K562 (cell line): ENCODE measurements around the gene C10orf90. TPM values are rescaled to one million over a fixed set of nuclear protein-coding genes. Genes with fewer than 3 reads are reported as not detected.

Experiments used
- ATAC-seq: fragments of 200-7000 bp; cut with Tn5 transposase; 3 replicates; pipeline ENCODE4 v1.9.1; 2020; ENCODE audit warnings: moderate library complexity
- BruUV-seq: library from RNA; stranded (reverse); fragments of 400-500 nt; replicated peaks from 2 replicates; lab custom pipeline; 2021; lab: Mats Ljungman, UMichigan
- CTCF ChIA-PET: fragments of 300-600 bp; formaldehyde crosslinking; extraction: SDS; loops from one replicate; lab custom pipeline; 2021; ENCODE audit warnings: low intra/inter-chr PET ratio; lab: Yijun Ruan, JAX
- POLR2A ChIA-PET: fragments of 300-600, 350-650 bp; sonication (Branson Sonifier 250); formaldehyde crosslinking; extraction: SDS; loops from one replicate; lab custom pipeline; 2021; ENCODE audit warnings: antibody characterized with exemption, inconsistent platforms; lab: Yijun Ruan, JAX
- DNase-seq, 4 experiments: peaks; one replicate each; pipeline versions ENCODE4 v3.0.0 to v3.0.0-alpha.2; 2011 to 2018; ENCODE audit warnings: low spot score in 3 of 4, mixed read lengths in 3 of 4; ENCODE audit errors: extremely low read depth in 1 of 4
- FAIRE-seq: peaks from 2 replicates; lab custom pipeline; 2011; peaks lifted over from hg19 to GRCh38; lab: Jason Lieb, UNC
- H2AFZ ChIP-seq: 2 replicates; pipeline ENCODE4 v1.6.0; 2011; ENCODE audit warnings: low read depth, low read length, control low read depth, inconsistent platforms
- H3K27ac ChIP-seq: fragments of 200-600 bp; 3 replicates; pipeline ENCODE4 v1.8.0; 2011; ENCODE audit warnings: low read depth, mild to moderate bottlenecking, control low read depth, inconsistent platforms, low read length, moderate library complexity, mixed read lengths; ENCODE audit errors: extremely low read depth
- H3K27me3 ChIP-seq, 2 experiments: fragments of 300-600 bp in 1 of 2; 2 replicates in 1 of 2; 3 replicates in 1 of 2; pipeline versions ENCODE4 v1.6.0 to v1.8.0; 2011; ENCODE audit warnings: inconsistent platforms in 2 of 2, low read length in 2 of 2, mild to moderate bottlenecking in 1 of 2, mixed read lengths in 1 of 2, moderate library complexity in 1 of 2; ENCODE audit not compliant: control insufficient read depth in 2 of 2, insufficient read depth in 2 of 2
- H3K36me3 ChIP-seq: fragments of 300-600 bp; 3 replicates; pipeline ENCODE4 v1.8.0; 2011; ENCODE audit warnings: mild to moderate bottlenecking, low read length, inconsistent platforms; ENCODE audit not compliant: control insufficient read depth, insufficient read depth
- H3K4me1 ChIP-seq, 2 experiments: fragments of 200-600 bp in 1 of 2; replicated peaks in 1 of 2; 2 replicates in 1 of 2; 3 replicates in 1 of 2; pipeline versions ENCODE4 v1.5.1 to v1.8.0; 2011; ENCODE audit warnings: inconsistent platforms in 2 of 2, low read length in 2 of 2, mild to moderate bottlenecking in 1 of 2, mixed read lengths in 1 of 2, moderate library complexity in 1 of 2; ENCODE audit not compliant: control insufficient read depth in 2 of 2, insufficient read depth in 2 of 2
- H3K4me2 ChIP-seq: 2 replicates; pipeline ENCODE4 v1.6.1; 2011; ENCODE audit warnings: low read length, control low read depth, inconsistent platforms, mixed read lengths; ENCODE audit not compliant: insufficient read depth
- H3K4me3 ChIP-seq: fragments of 200-600 bp; sonication (generic), shearing (Covaris generic); 2 replicates; pipeline ENCODE4 v1.5.1; 2016; ENCODE audit warnings: control low read depth, inconsistent platforms
- H3K79me2 ChIP-seq: fragments of 200-600 bp; 3 replicates; pipeline ENCODE4 v1.8.0; 2011; ENCODE audit warnings: low read length, inconsistent platforms; ENCODE audit not compliant: control insufficient read depth, insufficient read depth
- H3K9ac ChIP-seq, 2 experiments: 2 replicates each; pipeline versions ENCODE4 v1.6.0 to v1.6.1; 2011; ENCODE audit warnings: low read depth in 2 of 2, low read length in 2 of 2, control low read depth in 1 of 2, inconsistent platforms in 1 of 2, mild to moderate bottlenecking in 1 of 2, mixed read lengths in 1 of 2; ENCODE audit not compliant: insufficient read depth in 1 of 2
- H3K9me1 ChIP-seq: one replicate; pipeline ENCODE4 v1.6.0; 2011; ENCODE audit warnings: inconsistent platforms, mild to moderate bottlenecking, low read length, moderate library complexity; ENCODE audit not compliant: control insufficient read depth, insufficient read depth
- H3K9me3 ChIP-seq: replicated peaks from 2 replicates; pipeline ENCODE4 v1.5.1; 2011; ENCODE audit warnings: low read depth, low read length, inconsistent platforms; ENCODE audit not compliant: control insufficient read depth, insufficient read depth
- H4K20me1 ChIP-seq: replicated peaks from 2 replicates; pipeline ENCODE4 v1.6.1; 2011; ENCODE audit warnings: low read length, inconsistent platforms, mixed read lengths; ENCODE audit not compliant: control insufficient read depth, insufficient read depth
- BRCA1 ChIP-seq, 2 experiments: fragments of 450-650 bp in 1 of 2; sonication (generic) in 1 of 2; formaldehyde crosslinking in 1 of 2; IDR thresholded peaks; 2 replicates each; pipeline versions ENCODE4 v1.5.0 to v1.6.1; 2017 to 2020; ENCODE audit warnings: mild to moderate bottlenecking in 1 of 2, missing genetic modification reagents in 1 of 2
- GATA2 ChIP-seq: sonication (generic); formaldehyde crosslinking; IDR thresholded peaks from 2 replicates; pipeline ENCODE4 v1.4.0; 2020; ENCODE audit warnings: mild to moderate bottlenecking, missing genetic modification reagents
- MBD1 ChIP-seq: fragments of 250-450 bp; sonication (Bioruptor Pico); IDR thresholded peaks from 2 replicates; pipeline ENCODE4 v1.8.0; 2022; ENCODE audit warnings: inconsistent platforms
- TFE3 ChIP-seq: fragments of 450-650 bp; formaldehyde crosslinking; IDR thresholded peaks from 2 replicates; pipeline ENCODE4 v1.4.0; 2020; ENCODE audit warnings: mild to moderate bottlenecking, mixed read lengths
- ZNF134 ChIP-seq: fragments of 250-450 bp; sonication (Bioruptor Pico); conservative IDR thresholded peaks from 2 replicates; pipeline ENCODE4 v1.4.0; 2020
- WGBS: fragments of 100-300 bp; shearing (Covaris generic); methylation state at CpG from one replicate; pipeline ENCODE4 v1.1.6; 2016; ENCODE audit warnings: low coverage, mixed read lengths; ENCODE audit not compliant: insufficient coverage; ENCODE audit errors: missing lambda C conversion rate; 5-methylcytosine and 5-hydroxymethylcytosine counted together
- in situ Hi-C: fragments of 300-500 bp; cut with MboI; formaldehyde crosslinking; loops from 4 replicates; pipeline ENCODE4 v1.15.0; 2018; ENCODE audit warnings: inconsistent platforms, mixed read lengths
- intact Hi-C: fragments of 100-400 bp; cut with micrococcal nuclease; formaldehyde crosslinking; loops from 2 replicates; pipeline ENCODE4 v1.14.2; 2022
- polyA plus RNA-seq, 8 experiments: library from polyadenylated mRNA; depleted of rRNA in 4 of 8; stranded (reverse) in 5 of 8; unstranded in 3 of 8; fragments of >200 nt; fragmentation: Nextera tagmentation in 2 of 8; fragmentation: Illumina TruSeq in 1 of 8; extraction: Ambion mirVana in 2 of 8; extraction: Trizol in 1 of 8; gene quantifications; 2 replicates each; pipeline versions ENCODE4 v1.2.1 to v1.2.3, GENCODE V29; 2011 to 2014; ENCODE audit warnings: inconsistent platforms in 1 of 8, missing spikeins in 1 of 8
- total RNA-seq, 7 experiments: library from RNA; depleted of rRNA in 6 of 7; stranded (reverse); fragments of >200 nt in 6 of 7; fragmentation: Illumina TruSeq in 2 of 7; extraction: Trizol in 2 of 7; gene quantifications; 2 replicates each; pipeline versions ENCODE4 v1.2.1 to v1.2.3, GENCODE V29; 2011 to 2021; ENCODE audit warnings: low replicate concordance in 1 of 7

The C10orf90 gene
- total and polyA plus RNA-seq, 9 of the 15 experiments (the other 6 are each of a cell fraction or from before 2014, with no cell fraction given) = not detected

- TF ChIP-seq TFE3 (CRISPR knock-in tag) = no peak
Observed at GRCh38 chr10:126670895-126671261, 385 bp upstream of the C10orf90 start (continued).

- no peaks in the 10 kb centered on the region for H4K20me1 ChIP-seq
- CTCF ChIA-PET = no interaction called here
- no peak for FAIRE-seq
- no TSS peak for BruUV-seq
- no peak overlapping the region for H3K9ac ChIP-seq
- H3K79me2 ChIP-seq = no peaks in the 10 kb centered on the region
- H3K4me3 ChIP-seq = no peak overlapping the region
- H3K4me1 ChIP-seq = no peaks in the 10 kb centered on the region
- no peak overlapping the region for H3K4me2 ChIP-seq
- no peaks in the 10 kb centered on the region for H3K9me1 ChIP-seq
- no peaks in the 10 kb centered on the region for H3K36me3 ChIP-seq
- TF ChIP-seq BRCA1 (IDR thresholded peaks at IDR 0.05) = no peak
- no peak for TF ChIP-seq BRCA1 (CRISPR knock-in tag; IDR thresholded peaks at IDR 0.05)
- no peak for TF ChIP-seq MBD1 (CRISPR knock-in tag)
- TF ChIP-seq ZNF134 = no peak
- no peak for TF ChIP-seq GATA2 (CRISPR knock-in tag)
- TF ChIP-seq, all 486 proteins: peak for 0
- 0% methylated on average over 3 of the region's 3 CpGs for WGBS
- H3K9me3 ChIP-seq = no peaks in the 10 kb centered on the region
- intact Hi-C loops = no loop called here
- DNase-seq = no peak
- H2AFZ ChIP-seq = no peak overlapping the region
- no peaks in the 10 kb centered on the region for H3K27me3 ChIP-seq
- in situ Hi-C loops = no loop called here
- POLR2A ChIA-PET = interaction anchor here (1.6 kb wide), 1 partner anchor 15 kb away, joined by 3 read pairs; no protein-coding TSS in a partner anchor
- no peak for ATAC-seq
- no peak overlapping the region for H3K27ac ChIP-seq
Observed at GRCh38 chr10:126669168-126669567, 1.3 kb downstream of the C10orf90 start.
